HCT116 (cell line): ENCODE data around the gene SEC14L1. TPM values are rescaled to one million over a fixed set of nuclear protein-coding genes. Genes with fewer than 3 reads are reported as not detected.

Source experiments
- ATAC-seq: fragments of 200-7000 bp; cut with Tn5 transposase; 2 replicates; pipeline ENCODE4 v1.9.1; 2020; ENCODE audit warnings: mild to moderate bottlenecking, moderate library complexity
- BruUV-seq: library from RNA; stranded (reverse); fragments of 400-500 nt; replicated peaks from 2 replicates; lab custom pipeline; 2021; lab: Mats Ljungman, UMichigan
- CTCF ChIA-PET: fragments of 300-600 bp; sonication (Branson Sonifier 250); formaldehyde crosslinking; loops from one replicate; lab custom pipeline; 2021; ENCODE audit warnings: antibody characterized with exemption; lab: Charles Lee
- POLR2A ChIA-PET: fragments of 300-600, 350-600 bp; sonication (Branson Sonifier 250); formaldehyde crosslinking; loops from one replicate; lab custom pipeline; 2021; ENCODE audit warnings: antibody characterized with exemption; lab: Charles Lee
- RAD21 ChIA-PET, 2 experiments: fragments of 300-600 bp; sonication (Branson Sonifier 250); formaldehyde crosslinking; loops; one replicate each; lab custom pipeline; 2023; ENCODE audit warnings: low total read pairs in 2 of 2; ENCODE audit not compliant: uncharacterized antibody in 2 of 2, unreplicated experiment in 2 of 2, low non-redundant PET in 1 of 2; lab: Charles Lee
- DNase-seq: peaks from one replicate; pipeline ENCODE4 v3.0.0-alpha.2; 2010; ENCODE audit warnings: low read depth, low spot score
- H2AFZ ChIP-seq: fragments of 200-600 bp; shearing (Covaris generic), sonication (generic); 2 replicates; pipeline ENCODE4 v1.6.1; 2017; ENCODE audit warnings: low read depth, mixed run types, mixed read lengths, antibody characterized with exemption, low read length; ENCODE audit not compliant: poor library complexity, severe bottlenecking
- H3K27ac ChIP-seq: 2 replicates; pipeline ENCODE4 v1.5.1; 2012; ENCODE audit warnings: low read depth, low read length
- H3K27me3 ChIP-seq: fragments of 200-600 bp; sonication (generic); 2 replicates; pipeline ENCODE4 v1.6.1; 2016; ENCODE audit warnings: mixed run types, low read length, mixed read lengths; ENCODE audit not compliant: insufficient read depth
- H3K36me3 ChIP-seq, 2 experiments: fragments of 200-500 bp in 1 of 2; fragments of 200-600 bp in 1 of 2; sonication (Bioruptor generic) in 1 of 2; sonication (generic) in 1 of 2; 2 replicates each; pipeline versions ENCODE4 v1.5.1 to v1.6.1; 2014 to 2016; ENCODE audit warnings: low read length in 2 of 2, inconsistent platforms in 1 of 2, mixed read lengths in 1 of 2, mixed run types in 1 of 2; ENCODE audit not compliant: insufficient read depth in 2 of 2, control insufficient read depth in 1 of 2
- H3K4me1 ChIP-seq, 2 experiments: fragments of 200-600 bp in 1 of 2; sonication (generic) in 1 of 2; 2 replicates each; pipeline versions ENCODE4 v1.5.1 to v1.6.1; 2012 to 2017; ENCODE audit warnings: low read length in 2 of 2, inconsistent platforms in 1 of 2, mild to moderate bottlenecking in 1 of 2, mixed read lengths in 1 of 2, mixed run types in 1 of 2, moderate library complexity in 1 of 2; ENCODE audit not compliant: insufficient read depth in 2 of 2, control insufficient read depth in 1 of 2
- H3K4me2 ChIP-seq: fragments of 200-600 bp; sonication (generic); 2 replicates; pipeline ENCODE4 v1.6.1; 2017; ENCODE audit warnings: mixed run types, low read length, mixed read lengths
- H3K4me3 ChIP-seq, 2 experiments: fragments of 200-600 bp in 1 of 2; sonication (generic) in 1 of 2; replicated peaks in 1 of 2; 2 replicates each; pipeline ENCODE4 v1.5.1; 2011 to 2016; ENCODE audit warnings: low read length in 2 of 2, control low read depth in 1 of 2, low read depth in 1 of 2, mild to moderate bottlenecking in 1 of 2, mixed read lengths in 1 of 2, mixed run types in 1 of 2
- H3K79me2 ChIP-seq: fragments of 200-600 bp; sonication (generic); 2 replicates; pipeline ENCODE4 v1.6.1; 2017; ENCODE audit warnings: mild to moderate bottlenecking, mixed run types, low read length, moderate library complexity, mixed read lengths; ENCODE audit not compliant: insufficient read depth
- H3K9ac ChIP-seq: fragments of 200-600 bp; sonication (generic); 2 replicates; pipeline ENCODE4 v1.6.1; 2016; ENCODE audit warnings: low read length, mixed read lengths
- H3K9me2 ChIP-seq: fragments of 200-600 bp; sonication (generic), shearing (Covaris generic); 2 replicates; pipeline ENCODE4 v1.6.1; 2017; ENCODE audit warnings: mixed run types, mild to moderate bottlenecking, moderate library complexity; ENCODE audit not compliant: insufficient read depth
- H3K9me3 ChIP-seq, 2 experiments: fragments of 200-500 bp in 1 of 2; fragments of 200-600 bp in 1 of 2; sonication (Bioruptor generic) in 1 of 2; sonication (generic) in 1 of 2; 2 replicates each; pipeline ENCODE4 v1.6.1; 2014 to 2017; ENCODE audit warnings: low read length in 2 of 2, mixed read lengths in 2 of 2, inconsistent platforms in 1 of 2, low read depth in 1 of 2, mild to moderate bottlenecking in 1 of 2, mixed run types in 1 of 2, moderate library complexity in 1 of 2; ENCODE audit not compliant: control insufficient read depth in 1 of 2, insufficient read depth in 1 of 2
- H4K20me1 ChIP-seq: fragments of 200-600 bp; sonication (generic), shearing (Covaris generic); 2 replicates; pipeline ENCODE4 v1.6.1; 2017; ENCODE audit warnings: mixed run types, mild to moderate bottlenecking, moderate library complexity; ENCODE audit not compliant: insufficient read depth
- CBX3 ChIP-seq: IDR thresholded peaks from 2 replicates; pipeline ENCODE4 v1.6.1; 2012; ENCODE audit warnings: low read depth
- CEBPB ChIP-seq: IDR thresholded peaks from 2 replicates; pipeline ENCODE4 v1.6.1; 2012; ENCODE audit warnings: low read depth
- CTCF ChIP-seq, 3 experiments: fragments of 200-600 bp in 1 of 3; sonication (generic) in 1 of 3; IDR thresholded peaks in 2 of 3; conservative IDR thresholded peaks in 1 of 3; 2 replicates each; pipeline ENCODE4 v1.5.1; 2012 to 2017; ENCODE audit warnings: low read depth in 2 of 3, low read length in 2 of 3, antibody characterized with exemption in 1 of 3, borderline replicate concordance in 1 of 3, control low read depth in 1 of 3, mild to moderate bottlenecking in 1 of 3, mixed read lengths in 1 of 3, mixed run types in 1 of 3, moderate library complexity in 1 of 3; ENCODE audit not compliant: insufficient read depth in 1 of 3
- EZH2phosphoT487 ChIP-seq: fragments of 200-600 bp; IDR thresholded peaks from 2 replicates; pipeline ENCODE4 v1.6.1; 2018; ENCODE audit warnings: antibody characterized with exemption, borderline replicate concordance
- POLR2A ChIP-seq: IDR thresholded peaks from 2 replicates; pipeline ENCODE4 v1.7.0; 2011; ENCODE audit warnings: borderline replicate concordance; ENCODE audit not compliant: insufficient read depth, insufficient read length; ENCODE audit errors: extremely low read depth
- POLR2AphosphoS5 ChIP-seq: IDR thresholded peaks from 2 replicates; pipeline ENCODE4 v1.6.1; 2011; ENCODE audit warnings: mild to moderate bottlenecking, low read depth, low read length, moderate library complexity
- REST ChIP-seq: IDR thresholded peaks from 2 replicates; pipeline ENCODE4 v1.6.1; 2012; ENCODE audit warnings: low read depth
- SIN3A ChIP-seq: IDR thresholded peaks from 2 replicates; pipeline ENCODE4 v1.6.1; 2012; ENCODE audit warnings: low read depth
- SP1 ChIP-seq: IDR thresholded peaks from 2 replicates; pipeline ENCODE4 v1.6.1; 2012; ENCODE audit warnings: low read depth
- TCF7L2 ChIP-seq: IDR thresholded peaks from 2 replicates; pipeline ENCODE4 v1.7.0; 2011; ENCODE audit warnings: borderline replicate concordance, inconsistent platforms; ENCODE audit not compliant: insufficient read depth, insufficient read length; ENCODE audit errors: extremely low read depth
- YY1 ChIP-seq: IDR thresholded peaks from 2 replicates; pipeline ENCODE4 v1.6.1; 2011; ENCODE audit warnings: low read length, low read depth, moderate library complexity, mild to moderate bottlenecking; ENCODE audit not compliant: insufficient replicate concordance; ENCODE audit errors: extremely low read depth
- ZNF274 ChIP-seq: fragments of 200-500 bp; sonication (Bioruptor generic); IDR thresholded peaks from 2 replicates; pipeline ENCODE4 v1.6.1; 2014; ENCODE audit warnings: mild to moderate bottlenecking, low read depth, low read length, inconsistent platforms
- intact Hi-C: fragments of 100-400 bp; cut with micrococcal nuclease; formaldehyde crosslinking; loops from 2 replicates; pipeline ENCODE4 v1.10.0; 2022
- total RNA-seq: library from RNA; stranded (reverse); gene quantifications from one replicate; pipeline ENCODE4 v1.2.1, GENCODE V29; 2021; ENCODE audit not compliant: unreplicated experiment

Gene SEC14L1
- total RNA-seq, 1 experiment from 2014 or later, result 59.7 TPM

GRCh38 chr17:77204536-77204935 lies 63.8 kb downstream of the SEC14L1 start:
- H3K9me2 ChIP-seq, result no peaks in the 10 kb centered on the region
- no peak overlapping the region for H3K4me3 ChIP-seq
- no peak for TF ChIP-seq CTCF (IDR thresholded peaks at IDR 0.05 in 2 of 3, conservative IDR thresholded peaks at IDR 0.05 in 1 of 3; ENCODE audit: borderline replicate concordance in 1 of 3, insufficient read depth in 1 of 3, low read depth in 2 of 3, low read length in 2 of 3)
- TF ChIP-seq TCF7L2, result no peak
- CTCF ChIA-PET, result no interaction called here
- no peak overlapping the region for H3K4me2 ChIP-seq
- H3K9ac ChIP-seq, result no peak overlapping the region
- no peak overlapping the region for H3K27ac ChIP-seq
- H4K20me1 ChIP-seq, result no peaks in the 10 kb centered on the region
- DNase-seq (no peak), ATAC-seq (no peak)
- H3K79me2 ChIP-seq, result no peaks in the 10 kb centered on the region
- no peak overlapping the region for H2AFZ ChIP-seq
- H3K4me1 ChIP-seq, result no peaks in the 10 kb centered on the region
- intact Hi-C loops, result no loop called here
- H3K9me3 ChIP-seq, result no peaks in the 10 kb centered on the region
- no peaks in the 10 kb centered on the region for H3K27me3 ChIP-seq
- BruUV-seq, result no TSS peak
- peaks cover 38 to 39% of the 10 kb centered on the region in 2 experiments; a peak in 3 of 4 replicates for H3K36me3 ChIP-seq
- RAD21 ChIA-PET, result no interaction called here
- POLR2A ChIA-PET, result interaction anchor here (0.7 kb wide), 1 partner anchor 14 kb away, joined by 3 read pairs; no protein-coding TSS in a partner anchor

GRCh38 chr17:77205396-77206125 lies 64.8 kb downstream of the SEC14L1 start:
- Histone ChIP-seq H3K36me3 (peaks cover 37 to 43% of the 10 kb centered on the region in 2 experiments; a peak in 3 of 4 replicates), H3K4me3 (no peak overlapping the region), H3K9ac (no peak overlapping the region), H3K4me2 (no peak overlapping the region), H2AFZ (no peak overlapping the region), H3K4me1 (no peaks in the 10 kb centered on the region), H4K20me1 (no peaks in the 10 kb centered on the region), H3K79me2 (no peaks in the 10 kb centered on the region), H3K9me3 (no peaks in the 10 kb centered on the region), H3K9me2 (no peaks in the 10 kb centered on the region), H3K27ac (no peak overlapping the region), H3K27me3 (no peaks in the 10 kb centered on the region)
- RAD21 ChIA-PET, result no interaction called here
- no peak for TF ChIP-seq ZNF274
- no peak for TF ChIP-seq CEBPB
- no peak for TF ChIP-seq REST
- TF ChIP-seq CBX3, result no peak
- TF ChIP-seq POLR2AphosphoS5, result no peak
- no peak for TF ChIP-seq SP1
- TF ChIP-seq EZH2phosphoT487, result no peak
- no peak for TF ChIP-seq POLR2A
- TF ChIP-seq YY1, result no peak
- no peak for TF ChIP-seq SIN3A
- POLR2A ChIA-PET, result no interaction called here
- DNase-seq (no peak), ATAC-seq (no peak)
- CTCF ChIA-PET, result no interaction called here
- intact Hi-C loops, result no loop called here
- no TSS peak for BruUV-seq
